HepG2 (cell line): Measurements from ENCODE around the gene ATG7. TPM values are rescaled to one million over a fixed set of nuclear protein-coding genes. Genes with fewer than 3 reads are reported as not detected.

Source experiments
- ATAC-seq: fragments of 200-7000 bp; cut with Tn5 transposase; 3 replicates; pipeline ENCODE4 v1.9.1; 2020; ENCODE audit warnings: mild to moderate bottlenecking, moderate library complexity
- BruUV-seq: library from RNA; stranded (reverse); fragments of 400-500 nt; replicated peaks from 2 replicates; lab custom pipeline; 2021; lab: Mats Ljungman, UMichigan
- CTCF ChIA-PET: fragments of 300-600 bp; formaldehyde crosslinking; extraction: SDS; loops from one replicate; lab custom pipeline; 2021; ENCODE audit warnings: low total read pairs, inconsistent platforms, low intra/inter-chr PET ratio; lab: Yijun Ruan, JAX
- POLR2A ChIA-PET: fragments of 350-600 bp; sonication (Branson Sonifier 250); formaldehyde crosslinking; loops from one replicate; lab custom pipeline; 2020; ENCODE audit warnings: antibody characterized with exemption, inconsistent platforms; lab: Yijun Ruan, JAX
- DNase-seq: peaks from one replicate; pipeline ENCODE4 v3.0.0-alpha.2; 2015; ENCODE audit warnings: low spot score
- FAIRE-seq: peaks from 3 replicates; lab custom pipeline; 2011; peaks lifted over from hg19 to GRCh38; lab: Jason Lieb, UNC
- H2AFZ ChIP-seq: one replicate; pipeline ENCODE4 v1.6.1; 2011; ENCODE audit warnings: low read length, inconsistent platforms
- H3K27ac ChIP-seq: fragments of 300-600 bp; 3 replicates; pipeline ENCODE4 v1.8.0; 2011; ENCODE audit warnings: mixed run types, mild to moderate bottlenecking, mixed read lengths, low read length, inconsistent platforms; ENCODE audit not compliant: insufficient read depth; ENCODE audit errors: extremely low read length
- H3K27me3 ChIP-seq, 2 experiments: fragments of 200-600 bp in 1 of 2; 2 replicates in 1 of 2; 3 replicates in 1 of 2; pipeline versions ENCODE4 v1.6.0 to v1.8.0; 2011; ENCODE audit warnings: low read length in 2 of 2, mild to moderate bottlenecking in 2 of 2, moderate library complexity in 2 of 2, inconsistent platforms in 1 of 2; ENCODE audit not compliant: insufficient read depth in 2 of 2, control insufficient read depth in 1 of 2
- H3K36me3 ChIP-seq, 2 experiments: fragments of 200-600 bp in 1 of 2; replicated peaks in 1 of 2; 2 replicates in 1 of 2; 3 replicates in 1 of 2; pipeline versions ENCODE4 v1.5.1 to v1.8.0; 2011; ENCODE audit warnings: low read length in 2 of 2, inconsistent platforms in 1 of 2; ENCODE audit not compliant: insufficient read depth in 2 of 2, control insufficient read depth in 1 of 2
- H3K4me1 ChIP-seq: 2 replicates; pipeline ENCODE4 v1.5.1; 2012; ENCODE audit warnings: low read length, inconsistent platforms; ENCODE audit not compliant: insufficient read depth
- H3K4me2 ChIP-seq: 2 replicates; pipeline ENCODE4 v1.6.0; 2011; ENCODE audit warnings: low read depth, low read length, inconsistent platforms
- H3K4me3 ChIP-seq, 3 experiments: fragments of 200-600 bp in 1 of 3; sonication (generic), shearing (Covaris generic) in 1 of 3; replicated peaks in 1 of 3; 2 replicates each; pipeline ENCODE4 v1.5.1; 2011 to 2016; ENCODE audit warnings: low read length in 3 of 3, inconsistent platforms in 2 of 3, low read depth in 2 of 3, mild to moderate bottlenecking in 2 of 3, control low read depth in 1 of 3, mixed read lengths in 1 of 3; ENCODE audit not compliant: insufficient read depth in 1 of 3
- H3K79me2 ChIP-seq: one replicate; pipeline ENCODE4 v1.6.1; 2011; ENCODE audit warnings: low read length, inconsistent platforms; ENCODE audit not compliant: insufficient read depth
- H3K9ac ChIP-seq: 2 replicates; pipeline ENCODE4 v1.6.0; 2011; ENCODE audit warnings: mild to moderate bottlenecking, low read depth, low read length, inconsistent platforms; ENCODE audit not compliant: insufficient read depth
- H3K9me3 ChIP-seq: 2 replicates; pipeline ENCODE4 v1.5.1; 2012; ENCODE audit warnings: mild to moderate bottlenecking, low read length
- H4K20me1 ChIP-seq: 2 replicates; pipeline ENCODE4 v1.6.0; 2011; ENCODE audit warnings: inconsistent platforms, mild to moderate bottlenecking, low read length, moderate library complexity; ENCODE audit not compliant: insufficient read depth
- HMGA1 ChIP-seq: sonication (generic); formaldehyde crosslinking; conservative IDR thresholded peaks from 2 replicates; pipeline ENCODE4 v1.4.0; 2020; ENCODE audit warnings: missing genetic modification reagents
- HNRNPH1 ChIP-seq: fragments of 200-400 bp; formaldehyde crosslinking; optimal IDR thresholded peaks from 2 replicates; pipeline ENCODE3; 2017; ENCODE audit warnings: mild to moderate bottlenecking, low read depth, low read length
- ZNF558 ChIP-seq: sonication (generic); formaldehyde crosslinking; IDR thresholded peaks from 2 replicates; pipeline ENCODE4 v1.9.0; 2022; ENCODE audit warnings: mild to moderate bottlenecking, missing genetic modification reagents, borderline replicate concordance
- ZNF574 ChIP-seq: sonication (generic); formaldehyde crosslinking; IDR thresholded peaks from 2 replicates; pipeline ENCODE4 v1.4.0; 2020; ENCODE audit warnings: missing genetic modification reagents
- ZNF687 ChIP-seq: sonication (generic); formaldehyde crosslinking; IDR thresholded peaks from 2 replicates; pipeline ENCODE4 v1.5.1; 2020; ENCODE audit warnings: mild to moderate bottlenecking, missing genetic modification reagents, moderate library complexity
- WGBS: methylation state at CpG from one replicate; pipeline ENCODE4 v1.1.6; 2017; ENCODE audit warnings: low lambda C conversion rate; 5-methylcytosine and 5-hydroxymethylcytosine counted together
- in situ Hi-C: cut with HindIII; loops from 2 replicates; pipeline ENCODE4 v1.10.0; 2017; ENCODE audit warnings: low pct_unique_long_range_greater_than_20kb; ENCODE audit not compliant: extremely low pct_ligation_motif_present
- intact Hi-C: fragments of 100-400 bp; cut with micrococcal nuclease; formaldehyde crosslinking; loops from one replicate; pipeline ENCODE4 v1.10.0; 2022; ENCODE audit not compliant: unreplicated experiment
- polyA plus RNA-seq, 8 experiments: library from polyadenylated mRNA; depleted of rRNA in 3 of 8; stranded (reverse) in 7 of 8; unstranded in 1 of 8; fragments of >200 nt; fragmentation: Illumina TruSeq in 4 of 8; extraction: Trizol in 4 of 8; gene quantifications; 2 replicates each; pipeline versions ENCODE4 v1.2.1 to v1.2.3, GENCODE V29; 2011 to 2016; ENCODE audit warnings: low read depth in 4 of 8, missing spikeins in 1 of 8, mixed read lengths in 1 of 8; ENCODE audit not compliant: insufficient read depth in 1 of 8
- total RNA-seq, 5 experiments: library from RNA; depleted of rRNA; stranded (reverse); fragments of >200 nt; fragmentation: Illumina TruSeq; extraction: Trizol; gene quantifications; 2 replicates each; pipeline ENCODE4 v1.2.3, GENCODE V29; 2016; ENCODE audit warnings: low read depth in 1 of 5

ATG7 gene
- total and polyA plus RNA-seq, 2 of the 13 experiments (the other 11 are each of a cell fraction or from before 2014, with no cell fraction given): 7.8 to 22.1 TPM

GRCh38 chr3:11566478-11566877 is 294.3 kb downstream of the ATG7 start:
- no peaks in the 10 kb centered on the region for H3K9me3 ChIP-seq
- H3K27ac ChIP-seq: no peak overlapping the region
- no peak overlapping the region for H3K4me3 ChIP-seq
- TF ChIP-seq ZNF687: 0 out of 2 replicates have a peak, but pooled peaks have one; percentile 7
- no peak for TF ChIP-seq ZNF558
- no peak for TF ChIP-seq HMGA1
- ChIA-PET POLR2A (no interaction called here), CTCF (no interaction called here)
- WGBS: 97% methylated on average over 20 of the region's 20 CpGs
- intact Hi-C loops: no loop called here
- FAIRE-seq (no peak), ATAC-seq (no peak), DNase-seq (no peak)
- H3K79me2 ChIP-seq: peaks cover 55% of the 10 kb centered on the region
- no peak overlapping the region for H2AFZ ChIP-seq
- H4K20me1 ChIP-seq: peaks cover 32% of the 10 kb centered on the region; the same call in 1 of the 2 replicates
- in situ Hi-C loops: no loop called here
- peaks cover 40 to 80% of the 10 kb centered on the region in 2 experiments; a peak in 4 of 5 replicates for H3K36me3 ChIP-seq
- no peak overlapping the region for H3K4me2 ChIP-seq
- no TSS peak for BruUV-seq
- no peaks in the 10 kb centered on the region for H3K27me3 ChIP-seq
- 0 out of 2 replicates have a peak, but pooled peaks cover 1% of the 10 kb centered on the region for H3K4me1 ChIP-seq
- no peak overlapping the region for H3K9ac ChIP-seq

- Histone ChIP-seq H2AFZ (no peak overlapping the region), H3K9ac (no peak overlapping the region), H3K27ac (no peak overlapping the region), H3K4me1 (no peaks in the 10 kb centered on the region), H3K9me3 (no peaks in the 10 kb centered on the region), H3K79me2 (peaks cover 58% of the 10 kb centered on the region), H3K4me2 (no peak overlapping the region), H3K27me3 (no peaks in the 10 kb centered on the region), H3K4me3 (no peak overlapping the region), H3K36me3 (peaks cover 39 to 83% of the 10 kb centered on the region in 2 experiments; a peak in 4 of 5 replicates), H4K20me1 (peaks cover 32% of the 10 kb centered on the region; the same call in 1 of the 2 replicates)
- ATAC-seq (no peak), DNase-seq (no peak), FAIRE-seq (no peak)
- no TSS peak for BruUV-seq
- in situ Hi-C loops (no loop called here), intact Hi-C loops (no loop called here)
- over 99% methylated on average over 15 of the region's 17 CpGs for WGBS
- CTCF ChIA-PET: interaction anchor here (0.8 kb wide), 1 partner anchor 85 kb away, joined by 3 read pairs; no protein-coding TSS in a partner anchor
- POLR2A ChIA-PET: no interaction called here
- TF ChIP-seq ZNF687 (peak; percentile 8; the same call in 1 of the 2 replicates), ZNF574 (CRISPR knock-in tag) (no peak), HNRNPH1 (no peak)
Measured at GRCh38 chr3:11566916-11567315, 294.7 kb downstream of the ATG7 start.
